ENCODE measurements around the gene PILRA.
A peak's percentile ranks its signal among the peaks of the same experiment; 100 is the strongest.
"Not testable (repeated sequence)": the region's sequence is repeated elsewhere in the genome, so short reads cannot be mapped to it uniquely, and the experiment has no call there.

Gene PILRA

DNA sequence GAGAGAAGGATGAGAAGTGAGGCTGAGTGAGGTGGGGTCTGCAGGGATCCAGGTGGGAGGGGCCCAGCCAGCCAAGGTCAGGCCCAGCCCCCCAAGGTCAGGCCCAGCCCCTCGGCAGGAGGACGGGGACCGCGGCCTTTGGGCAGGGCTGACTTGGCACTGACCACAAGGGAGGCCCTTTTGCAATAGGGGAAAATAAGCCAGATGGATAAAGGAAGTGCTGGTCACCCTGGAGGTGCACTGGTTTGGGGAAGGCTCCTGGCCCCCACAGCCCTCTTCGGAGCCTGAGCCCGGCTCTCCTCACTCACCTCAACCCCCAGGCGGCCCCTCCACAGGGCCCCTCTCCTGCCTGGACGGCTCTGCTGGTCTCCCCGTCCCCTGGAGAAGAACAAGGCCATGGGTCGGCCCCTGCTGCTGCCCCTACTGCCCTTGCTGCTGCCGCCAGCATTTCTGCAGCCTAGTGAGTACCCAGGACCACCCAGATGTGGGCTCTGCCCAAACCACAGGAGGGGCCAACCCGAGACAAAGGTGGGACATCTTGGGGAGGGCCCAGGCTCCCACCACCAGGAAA, at the start of gene PILRA:
PILRA (plus strand) TSS at position 227 of the 571 bp plus-strand sequence; CDS start at position 397, 170 bp downstream.
- DNase-seq (ENCODE audit: low spot score): no peak

- DNase-seq (ENCODE audit: low spot score): not testable (repeated sequence)
Measured at GRCh38 chr7:100324194-100324593, 49.1 kb upstream of the PILRA start.

GRCh38 chr7:100325671-100326070, 47.6 kb upstream of the PILRA start:
- not testable (repeated sequence) for DNase-seq (ENCODE audit: low spot score)

GRCh38 chr7:100326914-100327313, 46.4 kb upstream of the PILRA start:
- not testable (repeated sequence) for DNase-seq (ENCODE audit: low spot score)

GRCh38 chr7:100335566-100336466, 37.5 kb upstream of the PILRA start:
- DNase-seq (ENCODE audit: low spot score): peak; percentile 86

DNA sequence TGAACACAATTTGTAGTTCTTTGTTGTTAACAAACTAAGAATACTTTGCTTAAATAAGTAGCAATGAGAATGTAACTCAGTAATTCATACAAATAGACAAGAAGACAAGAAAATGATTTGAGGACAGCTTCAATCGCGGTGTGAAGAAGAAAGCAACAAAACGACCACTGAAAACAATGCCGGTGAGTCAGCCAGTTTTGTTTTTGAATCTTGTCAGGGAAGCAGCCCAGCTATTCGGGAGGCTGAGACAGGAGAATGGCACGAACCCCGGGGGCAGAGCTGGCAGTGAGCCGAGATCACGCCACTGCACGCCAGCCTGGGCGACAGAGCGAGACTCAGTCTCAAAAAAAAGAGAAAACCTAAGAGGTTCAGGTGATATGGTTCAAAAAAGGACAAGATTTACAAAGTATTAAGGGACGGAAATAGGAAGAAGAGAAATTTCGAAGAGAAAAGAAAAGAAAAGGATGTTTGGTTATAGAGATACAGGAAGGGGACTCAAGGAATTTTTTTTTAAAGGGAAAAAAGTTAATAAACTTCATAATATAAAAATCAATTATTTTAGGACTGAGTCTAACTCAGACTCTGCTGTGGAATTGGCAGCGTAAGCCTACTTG, 35.1 kb upstream of the PILRA start:
- DNase-seq (ENCODE audit: low spot score): not testable (repeated sequence)

DNA sequence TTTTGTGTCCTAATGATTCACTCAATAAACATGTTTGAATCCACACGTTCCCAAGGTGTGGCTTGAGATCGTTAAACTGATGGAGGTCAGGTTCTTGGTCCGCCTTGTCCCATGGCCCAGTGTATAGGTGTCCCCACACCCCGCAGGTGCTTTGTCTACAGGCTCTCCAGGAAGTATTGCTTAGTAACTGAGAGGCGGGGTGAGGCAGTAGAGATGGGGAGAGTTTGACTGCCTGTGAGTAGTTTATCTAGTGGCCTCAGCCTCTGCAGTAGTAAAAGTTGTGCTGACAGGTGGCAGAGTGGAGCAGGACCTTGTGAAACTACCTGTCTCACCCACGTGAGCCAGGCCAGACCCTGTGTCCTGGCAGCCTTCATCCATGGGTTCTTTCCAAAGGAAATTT, 32.0 kb upstream of the PILRA start:
- not testable (repeated sequence) for DNase-seq (ENCODE audit: low spot score)

DNA sequence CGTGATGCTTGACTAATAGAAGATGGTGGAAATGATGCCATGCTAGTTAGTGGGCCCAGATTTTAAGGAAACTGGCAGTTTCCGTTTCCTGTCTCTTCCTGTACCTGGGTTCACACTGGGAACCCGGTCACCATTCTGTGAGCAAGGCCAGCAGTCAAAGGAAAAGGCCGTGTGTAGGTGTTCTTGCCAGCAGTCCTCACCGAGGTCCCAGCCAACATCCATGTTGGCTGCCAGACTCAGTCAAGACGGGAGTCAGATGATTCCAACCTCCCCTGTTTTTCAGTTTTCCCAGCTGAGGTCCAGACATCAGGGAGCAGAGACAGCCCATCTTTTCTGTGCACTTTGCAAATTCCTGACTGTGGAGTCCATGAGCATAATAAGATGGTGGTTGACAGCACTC, 30.5 kb upstream of the PILRA start:
- DNase-seq (ENCODE audit: low spot score): no peak

GRCh38 chr7:100344124-100344559, 29.1 kb upstream of the PILRA start:
- DNase-seq (ENCODE audit: low spot score): not testable (repeated sequence)

DNA sequence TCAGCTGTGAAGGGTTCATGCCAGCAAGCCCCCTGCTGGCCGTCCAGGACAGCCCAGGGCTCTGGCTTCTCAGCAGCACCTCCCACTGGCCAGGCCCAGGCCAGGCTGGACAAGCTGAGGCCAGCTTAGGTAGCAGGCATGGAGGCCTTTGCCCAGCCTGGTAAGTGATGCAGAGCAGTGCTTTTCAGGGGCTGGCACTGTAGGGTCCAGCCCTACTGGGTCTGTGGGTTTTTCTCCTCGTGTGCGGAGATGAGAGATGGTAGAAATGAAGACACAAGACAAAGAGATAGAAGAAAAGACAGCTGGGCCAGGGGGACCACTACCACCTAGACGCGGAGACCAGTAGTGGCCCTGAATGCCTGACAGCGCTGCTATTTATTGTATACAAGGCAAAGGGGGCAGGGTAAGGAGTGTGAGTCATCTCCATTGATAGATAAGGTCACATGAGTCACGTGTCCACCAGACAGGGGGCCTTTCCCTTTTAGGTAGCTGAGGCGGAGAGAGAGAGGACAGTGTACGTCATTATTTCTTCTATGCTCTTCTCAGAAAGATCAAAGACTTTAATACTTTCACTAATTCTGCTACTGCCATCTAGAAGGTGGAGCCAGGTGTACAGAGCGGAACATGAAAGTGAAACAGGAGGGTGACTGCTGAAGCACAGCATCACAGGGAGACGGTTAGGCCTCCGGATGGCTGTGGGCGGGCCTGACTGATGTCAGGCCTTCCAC, 28.6 kb upstream of the PILRA start:
- peak; percentile 94 for DNase-seq (ENCODE audit: low spot score)

GRCh38 chr7:100345288-100345672, 28.0 kb upstream of the PILRA start:
- peak; percentile 70 for DNase-seq (ENCODE audit: low spot score)

DNA sequence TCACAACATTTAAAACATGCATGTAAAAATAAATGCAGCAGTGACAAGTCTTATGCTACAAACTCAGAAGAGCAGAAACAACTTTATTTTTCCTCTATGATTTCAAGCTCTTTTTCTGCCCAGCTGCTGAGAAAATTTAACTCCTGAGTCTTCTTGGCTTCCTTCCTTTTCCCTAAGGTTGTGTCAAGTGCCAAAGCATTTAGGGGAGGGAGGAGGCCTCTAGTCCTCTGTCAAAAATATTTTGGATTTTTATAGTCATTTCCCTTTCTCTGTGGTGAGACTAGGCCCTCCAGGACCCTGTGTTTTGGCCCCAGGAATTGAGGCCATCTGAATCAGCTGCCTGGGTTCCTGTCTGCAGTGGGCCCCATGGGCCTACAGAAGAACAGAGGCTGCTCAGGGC, 26.4 kb upstream of the PILRA start:
- no peak for DNase-seq (ENCODE audit: low spot score)

DNA sequence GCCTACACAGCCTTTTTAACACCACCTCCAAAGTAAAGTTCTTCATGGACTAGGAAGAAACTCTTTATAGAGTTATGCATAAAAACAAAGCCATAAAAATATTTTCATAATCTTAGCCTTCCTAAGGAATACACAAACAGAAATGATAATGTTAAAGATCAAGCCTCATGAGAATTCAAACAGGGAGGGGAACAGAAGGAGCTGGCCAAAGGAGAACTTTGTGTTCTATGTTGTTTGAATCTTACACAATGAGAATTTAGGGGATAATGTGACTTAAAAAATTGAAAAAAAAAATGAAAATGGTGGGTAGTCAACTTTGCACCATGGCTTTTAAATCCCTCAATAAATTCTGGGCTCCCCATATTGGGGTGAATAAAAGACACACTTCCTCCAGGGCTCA, 24.5 kb upstream of the PILRA start:
- DNase-seq (ENCODE audit: low spot score): no peak

GRCh38 chr7:100349757-100350156, 23.5 kb upstream of the PILRA start:
- no peak for DNase-seq (ENCODE audit: low spot score)

- no peak for DNase-seq (ENCODE audit: low spot score)
Measured at GRCh38 chr7:100351657-100352058, 21.6 kb upstream of the PILRA start.

- DNase-seq (ENCODE audit: low spot score): not testable (repeated sequence)
Measured at GRCh38 chr7:100352230-100352781, 21.0 kb upstream of the PILRA start.

- DNase-seq (ENCODE audit: low spot score): no peak
Measured at GRCh38 chr7:100352984-100353684, 20.2 kb upstream of the PILRA start.

DNA sequence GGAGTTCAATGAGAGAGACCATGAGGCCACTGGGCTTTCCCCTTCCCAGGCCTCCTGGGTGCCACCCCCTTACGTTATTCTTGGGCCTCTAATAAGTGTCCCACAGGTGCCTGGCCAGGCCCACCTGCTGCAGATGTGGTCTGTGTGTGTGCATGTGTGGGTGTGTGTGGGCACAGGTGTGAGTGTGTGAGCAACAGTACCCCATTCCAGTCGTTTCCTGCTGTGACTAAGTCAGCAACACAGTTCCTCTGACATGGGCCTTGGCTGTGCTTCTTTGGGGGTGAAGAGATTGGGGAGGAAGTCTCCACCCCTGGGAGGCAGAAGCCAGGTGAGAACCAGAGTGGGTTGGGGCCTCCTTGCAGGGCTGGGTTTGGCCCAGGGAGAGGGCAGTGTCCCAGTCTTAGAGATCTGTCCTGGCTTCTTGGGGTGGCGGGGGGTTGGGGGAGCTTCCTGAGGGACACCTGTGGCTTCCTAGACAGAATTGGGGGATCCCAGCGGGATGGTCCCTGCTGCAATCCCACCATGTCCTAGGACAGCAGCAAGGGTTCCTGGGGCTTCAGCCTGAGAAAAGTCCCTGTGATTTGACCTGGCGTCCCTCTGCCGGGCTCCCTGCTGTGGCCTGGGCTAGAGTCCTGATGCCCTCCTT, 19.5 kb upstream of the PILRA start:
- DNase-seq (ENCODE audit: low spot score): peak; percentile 47

- DNase-seq (ENCODE audit: low spot score): no peak
Measured at GRCh38 chr7:100356416-100357068, 16.7 kb upstream of the PILRA start.

DNA sequence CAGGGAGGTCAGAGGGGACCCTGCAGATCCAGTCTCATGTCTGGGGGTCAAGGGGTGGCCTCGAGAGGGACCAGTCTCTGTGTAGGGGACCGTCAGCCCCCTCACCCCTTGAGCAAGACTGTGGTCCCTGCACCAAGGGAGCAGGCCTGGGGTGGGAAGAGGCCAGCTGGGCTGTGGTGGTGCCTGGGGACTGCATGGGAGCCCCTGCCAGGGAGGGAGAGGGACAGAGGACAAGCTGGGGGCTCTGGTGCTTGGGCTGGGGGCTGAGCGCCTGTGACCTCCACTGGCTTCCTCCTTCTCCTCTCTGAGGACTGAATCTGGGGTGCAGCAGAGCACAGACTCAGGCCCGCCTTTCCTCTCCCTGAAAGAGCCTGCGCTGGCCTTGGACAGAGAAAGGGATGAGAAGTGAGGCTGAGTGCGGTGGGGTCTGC, 16.1 kb upstream of the PILRA start:
- DNase-seq (ENCODE audit: low spot score): no peak
